Mesenchymal stem cell (in vitro differentiated cells and primary cell): ENCODE measurements around the gene CEP128.

ENCODE experiments used
- DNase-seq: peaks from one replicate; pipeline ENCODE4 v3.0.0-alpha.2; 2013
- H2AFZ ChIP-seq: one replicate; pipeline ENCODE4 v1.6.1; 2013; ENCODE audit warnings: low read depth, mild to moderate bottlenecking, control low read depth, inconsistent platforms, low read length, moderate library complexity
- H2AK5ac ChIP-seq: 2 replicates; pipeline ENCODE4 v1.6.1; 2013; ENCODE audit warnings: low read length, moderate library complexity, mild to moderate bottlenecking, inconsistent platforms; ENCODE audit not compliant: severe bottlenecking
- H2BK120ac ChIP-seq: one replicate; pipeline ENCODE4 v1.6.1; 2013; ENCODE audit warnings: low read depth, mild to moderate bottlenecking, inconsistent platforms, low read length, moderate library complexity
- H2BK12ac ChIP-seq, 2 experiments: one replicate each; pipeline ENCODE4 v1.6.1; 2013; ENCODE audit warnings: inconsistent platforms in 2 of 2, low read length in 2 of 2, mild to moderate bottlenecking in 2 of 2, moderate library complexity in 2 of 2, control low read depth in 1 of 2
- H2BK15ac ChIP-seq: one replicate; pipeline ENCODE4 v1.6.1; 2013; ENCODE audit warnings: mild to moderate bottlenecking, low read depth, inconsistent platforms; ENCODE audit not compliant: poor library complexity, severe bottlenecking
- H2BK5ac ChIP-seq: 2 replicates; pipeline ENCODE4 v1.6.1; 2013; ENCODE audit warnings: low read depth, mild to moderate bottlenecking, low read length, control low read depth, inconsistent platforms; ENCODE audit not compliant: poor library complexity, severe bottlenecking
- H3K14ac ChIP-seq, 2 experiments: one replicate each; pipeline ENCODE4 v1.6.1; 2013; ENCODE audit warnings: inconsistent platforms in 2 of 2, low read length in 2 of 2, control low read depth in 1 of 2, mild to moderate bottlenecking in 1 of 2, moderate library complexity in 1 of 2
- H3K18ac ChIP-seq, 2 experiments: one replicate each; pipeline ENCODE4 v1.6.1; 2013; ENCODE audit warnings: inconsistent platforms in 2 of 2, low read length in 2 of 2, control low read depth in 1 of 2, low read depth in 1 of 2, mild to moderate bottlenecking in 1 of 2
- H3K23ac ChIP-seq, 2 experiments: one replicate each; pipeline ENCODE4 v1.6.1; 2013; ENCODE audit warnings: inconsistent platforms in 2 of 2, low read length in 2 of 2, mild to moderate bottlenecking in 2 of 2, moderate library complexity in 2 of 2, control low read depth in 1 of 2
- H3K27ac ChIP-seq: 2 replicates; pipeline ENCODE4 v1.5.1; 2013; ENCODE audit warnings: mild to moderate bottlenecking, moderate library complexity, low read length, control low read depth, inconsistent platforms; ENCODE audit not compliant: poor library complexity, severe bottlenecking
- H3K27me3 ChIP-seq, 2 experiments: 2 replicates each; pipeline versions ENCODE4 v1.6.1 to v1.7.0; 2013; ENCODE audit warnings: low read length in 2 of 2, mild to moderate bottlenecking in 2 of 2, moderate library complexity in 2 of 2, control low read depth in 1 of 2, inconsistent platforms in 1 of 2; ENCODE audit not compliant: control insufficient read depth in 1 of 2, insufficient read depth in 1 of 2
- H3K36me3 ChIP-seq, 2 experiments: 2 replicates each; pipeline versions ENCODE4 v1.6.1 to v1.7.0; 2013; ENCODE audit warnings: low read length in 2 of 2, control low read depth in 1 of 2, inconsistent platforms in 1 of 2, low read depth in 1 of 2, mild to moderate bottlenecking in 1 of 2; ENCODE audit not compliant: insufficient read depth in 2 of 2, control insufficient read depth in 1 of 2
- H3K4ac ChIP-seq, 2 experiments: one replicate each; pipeline ENCODE4 v1.6.1; 2013; ENCODE audit warnings: inconsistent platforms in 2 of 2, low read length in 2 of 2, mild to moderate bottlenecking in 2 of 2, moderate library complexity in 2 of 2, control low read depth in 1 of 2, low read depth in 1 of 2
- H3K4me1 ChIP-seq: 2 replicates; pipeline ENCODE4 v1.6.1; 2013; ENCODE audit warnings: low read depth, low read length, control low read depth; ENCODE audit not compliant: control insufficient read depth, insufficient read depth
- H3K4me2 ChIP-seq: 2 replicates; pipeline ENCODE4 v1.6.1; 2013; ENCODE audit warnings: low read length, mild to moderate bottlenecking, inconsistent platforms; ENCODE audit not compliant: poor library complexity, severe bottlenecking
- H3K4me3 ChIP-seq, 2 experiments: 2 replicates each; pipeline versions ENCODE4 v1.5.1 to v1.7.0; 2013; ENCODE audit warnings: low read length in 2 of 2, mild to moderate bottlenecking in 2 of 2, control low read depth in 1 of 2, low read depth in 1 of 2; ENCODE audit not compliant: insufficient read depth in 1 of 2
- H3K79me1 ChIP-seq: replicated peaks from 2 replicates; pipeline ENCODE4 v1.6.1; 2013; ENCODE audit warnings: mild to moderate bottlenecking, control low read depth, low read length, inconsistent platforms; ENCODE audit not compliant: poor library complexity, severe bottlenecking
- H3K9ac ChIP-seq: 2 replicates; pipeline ENCODE4 v1.7.0; 2013; ENCODE audit warnings: mild to moderate bottlenecking, low read length, moderate library complexity
- H3K9me3 ChIP-seq: 2 replicates; pipeline ENCODE4 v1.7.0; 2013; ENCODE audit warnings: mild to moderate bottlenecking, low read length; ENCODE audit not compliant: control insufficient read depth
- H4K8ac ChIP-seq: one replicate; pipeline ENCODE4 v1.6.1; 2013; ENCODE audit warnings: inconsistent platforms, mild to moderate bottlenecking, low read length, moderate library complexity
- H4K91ac ChIP-seq: one replicate; pipeline ENCODE4 v1.6.1; 2013; ENCODE audit warnings: mild to moderate bottlenecking, low read length, inconsistent platforms
- WGBS: methylation state at CpG from one replicate; pipeline ENCODE4 v1.1.7; 2013; ENCODE audit warnings: mixed read lengths; 5-methylcytosine and 5-hydroxymethylcytosine counted together

Gene CEP128

DNA sequence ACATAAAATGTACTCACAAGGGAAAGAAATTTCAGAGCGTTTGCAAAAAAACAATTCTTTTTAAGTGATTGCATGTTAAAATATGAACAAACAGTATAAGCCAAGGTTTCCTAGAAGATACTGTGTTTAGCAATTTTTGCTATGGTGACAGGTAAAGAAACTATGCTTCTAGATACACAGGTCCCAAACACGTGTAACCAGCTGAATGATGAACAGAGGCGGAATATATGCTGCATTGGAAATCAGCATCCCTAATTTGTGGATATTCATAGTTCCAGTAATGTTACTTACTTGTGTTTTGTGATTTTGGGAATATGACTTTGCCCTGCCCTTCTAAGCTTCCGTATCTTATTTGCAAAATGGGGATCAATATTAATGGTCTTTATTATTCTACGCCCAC, 403.9 kb downstream of the CEP128 start:
- WGBS = 95% methylated on average over 2 of the region's 5 CpGs
- Histone ChIP-seq H4K91ac (no peak overlapping the region), H2BK12ac (no peak overlapping the region)

DNA sequence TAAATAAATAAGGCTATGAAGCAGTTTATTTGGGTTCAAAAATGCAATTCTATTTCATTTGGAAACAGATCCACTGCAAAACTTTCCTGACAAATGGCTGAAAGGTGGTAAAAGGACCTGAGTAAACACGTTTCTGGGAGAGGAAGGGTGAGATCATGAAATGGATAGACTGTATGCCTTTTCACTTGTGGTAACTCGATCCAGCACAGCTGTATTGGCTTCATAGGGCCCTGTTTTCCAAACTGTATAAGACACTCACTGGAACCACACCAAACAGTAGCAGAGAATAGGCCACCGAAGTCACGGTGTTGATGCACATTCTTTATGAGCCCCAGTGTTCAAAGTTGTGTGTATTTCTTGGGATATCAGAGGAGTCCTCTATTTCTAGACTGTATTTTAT, 405.1 kb downstream of the CEP128 start:
- no peaks in the 10 kb centered on the region for H3K27me3 ChIP-seq
- WGBS = 67% methylated on average over 4 of the region's 4 CpGs
- peaks cover 9% of the 10 kb centered on the region for H3K9me3 ChIP-seq
- no peak overlapping the region for H3K14ac ChIP-seq
- no peak overlapping the region for H2AFZ ChIP-seq
- no peak overlapping the region for H3K9ac ChIP-seq
- H2BK120ac ChIP-seq = no peak overlapping the region
- no peak overlapping the region for H4K91ac ChIP-seq
- H3K18ac ChIP-seq = no peak overlapping the region
- no peak overlapping the region for H3K27ac ChIP-seq
- H4K8ac ChIP-seq = no peak overlapping the region
- H3K4me1 ChIP-seq = no peaks in the 10 kb centered on the region
- no peak overlapping the region for H3K4ac ChIP-seq
- H3K23ac ChIP-seq = no peak overlapping the region
- no peak overlapping the region for H3K4me2 ChIP-seq
- H2BK12ac ChIP-seq = no peak overlapping the region
- H2AK5ac ChIP-seq = no peak overlapping the region
- H2BK15ac ChIP-seq = no peak overlapping the region
- DNase-seq = no peak
- H2BK5ac ChIP-seq = no peak overlapping the region
- H3K79me1 ChIP-seq = no peaks in the 10 kb centered on the region
- H3K4me3 ChIP-seq = no peak overlapping the region
- H3K36me3 ChIP-seq = no peaks in the 10 kb centered on the region

More for the DNA sequence above, 403.9 kb downstream of the CEP128 start:
- H2BK15ac ChIP-seq = no peak overlapping the region
- no peak overlapping the region for H3K4me2 ChIP-seq
- H3K23ac ChIP-seq = no peak overlapping the region
- H2BK120ac ChIP-seq = no peak overlapping the region
- no peak overlapping the region for H2BK5ac ChIP-seq
- no peaks in the 10 kb centered on the region for H3K79me1 ChIP-seq
- no peaks in the 10 kb centered on the region for H3K27me3 ChIP-seq
- no peaks in the 10 kb centered on the region for H3K36me3 ChIP-seq
- H3K9me3 ChIP-seq = peaks cover 9% of the 10 kb centered on the region
- no peaks in the 10 kb centered on the region for H3K4me1 ChIP-seq
- H2AK5ac ChIP-seq = no peak overlapping the region
- no peak overlapping the region for H3K4me3 ChIP-seq
- H3K27ac ChIP-seq = no peak overlapping the region
- no peak overlapping the region for H3K18ac ChIP-seq
- DNase-seq = no peak
- H4K8ac ChIP-seq = no peak overlapping the region
- no peak overlapping the region for H3K9ac ChIP-seq
- no peak overlapping the region for H2AFZ ChIP-seq
- H3K4ac ChIP-seq = no peak overlapping the region
- H3K14ac ChIP-seq = no peak overlapping the region

DNA sequence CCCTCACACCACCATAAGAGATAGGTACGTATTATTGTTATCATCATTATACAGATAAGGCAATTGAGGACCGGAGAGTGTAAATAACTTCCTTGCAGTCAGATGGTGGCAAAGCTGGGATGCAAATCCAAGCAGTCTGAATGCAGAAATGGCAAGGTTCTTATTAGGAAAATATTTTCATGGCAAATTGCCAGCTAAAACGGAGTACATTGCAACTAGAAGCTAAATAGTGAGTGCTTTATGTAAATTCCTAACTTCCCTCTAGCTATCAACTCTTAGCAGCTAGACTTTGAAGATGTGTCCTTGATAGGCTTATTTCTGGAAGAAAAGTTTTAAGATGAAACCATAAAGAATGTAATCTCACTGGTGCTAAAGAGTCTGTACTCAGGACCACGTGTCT, 406.4 kb downstream of the CEP128 start:
- H2AFZ ChIP-seq = no peak overlapping the region
- H3K27me3 ChIP-seq = no peaks in the 10 kb centered on the region
- H2BK120ac ChIP-seq = no peak overlapping the region
- no peak for DNase-seq
- no peaks in the 10 kb centered on the region for H3K36me3 ChIP-seq
- H4K91ac ChIP-seq = no peak overlapping the region
- H2BK5ac ChIP-seq = no peak overlapping the region
- no peak overlapping the region for H3K4ac ChIP-seq
- no peak overlapping the region for H3K18ac ChIP-seq
- H3K4me3 ChIP-seq = no peak overlapping the region
- no peak overlapping the region for H3K27ac ChIP-seq
- H2AK5ac ChIP-seq = no peak overlapping the region
- no peak overlapping the region for H4K8ac ChIP-seq
- H3K9me3 ChIP-seq = peaks cover under 1% of the 10 kb centered on the region
- no peak overlapping the region for H2BK15ac ChIP-seq
- no peaks in the 10 kb centered on the region for H3K79me1 ChIP-seq
- H2BK12ac ChIP-seq = no peak overlapping the region
- H3K14ac ChIP-seq = no peak overlapping the region
- no peak overlapping the region for H3K4me2 ChIP-seq
- no peaks in the 10 kb centered on the region for H3K4me1 ChIP-seq
- WGBS = 88% methylated on average over 2 of the region's 4 CpGs
- H3K9ac ChIP-seq = no peak overlapping the region
- no peak overlapping the region for H3K23ac ChIP-seq

DNA sequence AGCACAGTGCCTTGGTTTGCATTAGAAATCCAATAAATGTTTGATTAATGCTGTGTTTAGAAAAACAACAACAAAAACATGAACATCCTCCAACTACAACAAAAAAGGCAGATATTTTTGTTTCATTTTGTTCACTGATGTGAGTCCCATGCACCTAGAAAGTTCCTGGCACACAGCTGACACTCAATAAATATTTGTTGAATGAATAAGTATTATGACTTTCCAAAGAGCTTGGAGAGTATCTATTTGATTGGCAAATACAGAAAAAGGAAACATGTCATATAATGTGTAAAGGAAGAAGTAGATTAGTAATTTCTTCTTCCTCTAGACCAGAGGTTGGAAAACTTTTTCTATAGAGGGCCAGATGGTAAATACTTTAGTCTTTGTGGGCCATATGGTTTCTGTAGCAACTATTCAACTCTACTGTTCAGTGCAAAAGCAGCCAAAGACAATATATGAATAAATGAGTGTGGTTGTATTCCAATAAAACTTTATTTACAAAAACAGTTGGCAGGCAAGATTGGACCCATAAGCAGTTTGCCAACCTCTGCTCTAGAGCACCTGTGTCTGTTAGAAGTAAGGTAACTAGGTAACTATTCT, 417.9 kb downstream of the CEP128 start:
- Histone ChIP-seq H3K9ac (no peak overlapping the region), H3K4me2 (no peak overlapping the region), H3K4me1 (no peaks in the 10 kb centered on the region), H2BK15ac (no peak overlapping the region), H3K36me3 (no peaks in the 10 kb centered on the region), H2BK12ac (no peak overlapping the region), H3K18ac (no peak overlapping the region), H3K27ac (no peak overlapping the region), H3K79me1 (no peaks in the 10 kb centered on the region), H3K4ac (no peak overlapping the region), H4K91ac (no peak overlapping the region), H2AK5ac (no peak overlapping the region), H3K23ac (no peak overlapping the region), H3K27me3 (no peaks in the 10 kb centered on the region), H2AFZ (no peak overlapping the region), H3K4me3 (no peak overlapping the region), H3K9me3 (no peaks in the 10 kb centered on the region), H2BK5ac (no peak overlapping the region), H3K14ac (no peak overlapping the region), H4K8ac (no peak overlapping the region), H2BK120ac (no peak overlapping the region)
- no peak for DNase-seq
